Upper lobe of right lung (tissue), 1 donor: ENCODE measurements around the gene ANKRD62. TPM values are rescaled to one million over a fixed set of nuclear protein-coding genes. Genes with fewer than 3 reads are reported as not detected.
"Not testable (repeated sequence)": the region's sequence is repeated elsewhere in the genome, so short reads cannot be mapped to it uniquely, and the experiment has no call there.

Experiments
- ATAC-seq: fragments of 200-7000 bp; cut with Tn5 transposase; one replicate; pipeline ENCODE4 v1.9.1; 2020; ENCODE audit warnings: mild to moderate bottlenecking, moderate library complexity
- DNase-seq: peaks from one replicate; pipeline ENCODE4 v3.0.0-alpha.2; 2020
- H3K27ac ChIP-seq: fragments of 200-600 bp; one replicate; pipeline ENCODE4 v1.8.0; 2022
- H3K27me3 ChIP-seq: fragments of 200-600 bp; one replicate; pipeline ENCODE4 v1.8.0; 2022; ENCODE audit warnings: mild to moderate bottlenecking
- H3K36me3 ChIP-seq: fragments of 200-600 bp; one replicate; pipeline ENCODE4 v1.8.0; 2022
- H3K4me1 ChIP-seq: fragments of 200-600 bp; one replicate; pipeline ENCODE4 v1.8.0; 2022
- H3K4me3 ChIP-seq: fragments of 200-600 bp; one replicate; pipeline ENCODE4 v1.8.0; 2022; ENCODE audit warnings: mild to moderate bottlenecking
- H3K9me3 ChIP-seq: fragments of 200-600 bp; one replicate; pipeline ENCODE4 v1.8.0; 2022
- CTCF ChIP-seq: fragments of 200-600 bp; IDR thresholded peaks from one replicate; pipeline ENCODE4 v1.8.0; 2022; ENCODE audit warnings: antibody characterized with exemption
- intact Hi-C: fragments of 100-400 bp; cut with DNase I; formaldehyde crosslinking; loops from one replicate; pipeline ENCODE4 v1.11.0; 2022
- total RNA-seq: library from RNA; stranded (reverse); fragmentation: NEBNext Ultra II Directional; extraction: Animal tissue kit (Norgen Biotek cat#: 25700); gene quantifications from one replicate; pipeline ENCODE4 v1.2.1, GENCODE V29; 2021
- donor health status: DM: no; HTN: yes; CAD: no; lungs with severe emphysema.

Gene ANKRD62
- total RNA-seq, 1 donor from 2014 or later: 0.12 TPM

- H3K4me1 ChIP-seq: no peaks in the 10 kb centered on the region
- H3K36me3 ChIP-seq: no peaks in the 10 kb centered on the region
- ATAC-seq (no peak), DNase-seq (no peak)
- intact Hi-C loops: no loop called here
- no peak overlapping the region for H3K4me3 ChIP-seq
- H3K27ac ChIP-seq: no peak overlapping the region
- H3K27me3 ChIP-seq: no peaks in the 10 kb centered on the region
- no peak for TF ChIP-seq CTCF
- H3K9me3 ChIP-seq: no peaks in the 10 kb centered on the region
Observed at GRCh38 chr18:12113999-12114646, 20.5 kb downstream of the ANKRD62 start.

DNA sequence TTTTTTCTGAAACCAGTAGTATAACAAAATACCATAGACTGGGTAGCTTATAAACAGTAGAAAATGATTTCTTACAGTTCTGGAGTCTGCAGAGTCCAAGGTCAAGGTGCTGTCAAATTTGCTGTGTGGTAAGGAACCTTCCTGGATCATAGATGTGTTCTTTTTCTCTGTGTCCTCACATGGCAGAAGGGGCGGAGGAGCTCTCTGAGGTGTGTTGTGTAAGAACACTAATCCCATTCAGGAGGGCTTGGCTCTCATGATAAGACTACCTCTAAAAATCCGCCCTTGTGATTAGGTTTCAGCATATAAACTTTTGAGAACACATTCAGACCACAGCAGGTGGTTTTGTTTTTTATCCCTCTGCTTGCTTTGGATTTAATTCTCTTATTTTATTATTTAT is 25.7 kb downstream of the ANKRD62 start:
- Histone ChIP-seq H3K27me3 (no peaks in the 10 kb centered on the region), H3K9me3 (no peaks in the 10 kb centered on the region), H3K4me1 (no peaks in the 10 kb centered on the region), H3K36me3 (no peaks in the 10 kb centered on the region), H3K27ac (no peak overlapping the region), H3K4me3 (no peak overlapping the region)
- no peak for DNase-seq
- no peak for TF ChIP-seq CTCF
- no peak for ATAC-seq
- intact Hi-C loops: no loop called here

GRCh38 chr18:12121175-12122042 is 27.8 kb downstream of the ANKRD62 start:
- DNase-seq (no peak), ATAC-seq (no peak)
- no peak overlapping the region for H3K4me3 ChIP-seq
- H3K27ac ChIP-seq: no peak overlapping the region
- no peaks in the 10 kb centered on the region for H3K4me1 ChIP-seq
- TF ChIP-seq CTCF: peak; percentile 24
- peaks cover 7% of the 10 kb centered on the region for H3K27me3 ChIP-seq
- no peaks in the 10 kb centered on the region for H3K36me3 ChIP-seq
- H3K9me3 ChIP-seq: no peaks in the 10 kb centered on the region
- intact Hi-C loops: no loop called here

DNA sequence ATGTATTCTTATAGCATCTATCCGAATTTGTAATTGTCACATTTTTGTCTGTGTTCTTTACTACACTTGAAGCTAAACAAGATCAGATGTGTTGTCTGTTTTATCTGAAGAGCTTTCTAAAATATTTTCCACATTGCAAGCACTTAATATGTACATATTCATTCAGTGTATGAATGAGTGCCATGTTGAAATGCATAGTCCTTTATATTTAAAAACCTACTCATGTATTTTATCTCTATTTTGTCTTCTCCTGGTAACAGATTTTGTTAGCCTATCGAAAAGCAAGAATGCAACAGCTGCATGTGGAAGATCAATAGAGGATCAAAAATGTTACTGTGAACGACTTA is 28.4 kb downstream of the ANKRD62 start:
- H3K9me3 ChIP-seq, H3K4me3 ChIP-seq, H3K27me3 ChIP-seq, H3K36me3 ChIP-seq, DNase-seq, ATAC-seq, intact Hi-C loops, H3K27ac ChIP-seq, H3K4me1 ChIP-seq: not testable (repeated sequence)

GRCh38 chr18:12127647-12128046 is 34.0 kb downstream of the ANKRD62 start:
- H3K4me3 ChIP-seq, H3K36me3 ChIP-seq, H3K9me3 ChIP-seq, intact Hi-C loops, H3K4me1 ChIP-seq, H3K27ac ChIP-seq, DNase-seq, H3K27me3 ChIP-seq, ATAC-seq: not testable (repeated sequence)

- DNase-seq, H3K9me3 ChIP-seq, ATAC-seq, H3K27ac ChIP-seq, H3K27me3 ChIP-seq, intact Hi-C loops, H3K4me3 ChIP-seq, H3K4me1 ChIP-seq, H3K36me3 ChIP-seq: not testable (repeated sequence)
Observed at GRCh38 chr18:12138831-12139230, 45.2 kb downstream of the ANKRD62 start.

DNA sequence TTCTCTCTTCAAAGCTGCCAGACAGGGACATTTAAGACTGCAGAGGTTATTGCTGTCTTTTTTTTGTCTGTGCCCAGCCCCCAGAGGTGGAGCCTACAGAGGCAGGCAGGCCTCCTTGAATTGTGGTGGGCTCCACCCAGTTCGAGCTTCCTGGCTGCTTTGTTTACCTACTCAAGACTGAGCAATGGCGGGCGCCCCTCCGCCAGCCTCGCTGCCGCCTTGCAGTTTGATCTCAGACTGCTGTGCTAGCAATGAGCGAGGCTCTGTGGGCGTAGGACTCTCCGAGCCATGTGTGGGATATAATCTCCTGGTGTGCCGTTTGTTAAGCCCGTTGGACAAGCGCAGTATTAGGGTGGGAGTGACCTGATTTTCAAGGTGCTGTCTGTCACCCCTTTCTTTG is 47.2 kb downstream of the ANKRD62 start:
- H3K36me3 ChIP-seq, H3K9me3 ChIP-seq, ATAC-seq, H3K4me3 ChIP-seq, H3K27me3 ChIP-seq, DNase-seq, H3K4me1 ChIP-seq, H3K27ac ChIP-seq, intact Hi-C loops: not testable (repeated sequence)

DNA sequence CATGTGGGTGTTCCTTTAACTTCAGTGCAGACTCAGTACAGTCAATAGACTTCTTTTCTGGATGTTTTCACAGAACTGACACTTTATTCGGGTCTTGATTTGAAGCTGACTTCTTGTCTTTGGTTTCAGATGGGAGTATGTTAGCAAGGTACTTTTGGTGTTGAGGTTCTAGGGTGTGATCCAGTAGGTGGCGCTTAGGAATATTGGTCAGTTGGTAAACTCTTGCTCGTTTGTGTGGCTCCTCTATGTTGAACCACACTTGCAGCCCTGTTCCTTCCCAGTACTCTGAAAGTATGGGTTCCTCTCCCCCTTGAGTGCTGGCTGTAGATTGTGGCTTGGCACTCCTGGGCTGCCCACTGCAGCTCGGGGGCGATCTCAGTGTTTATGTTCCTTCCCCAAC is 48.1 kb downstream of the ANKRD62 start:
- H3K27ac ChIP-seq, H3K27me3 ChIP-seq, H3K36me3 ChIP-seq, H3K4me1 ChIP-seq, DNase-seq, H3K4me3 ChIP-seq, H3K9me3 ChIP-seq, ATAC-seq, intact Hi-C loops: not testable (repeated sequence)

GRCh38 chr18:12149431-12149830 is 55.8 kb downstream of the ANKRD62 start:
- H3K27me3 ChIP-seq, H3K4me1 ChIP-seq, ATAC-seq, DNase-seq, intact Hi-C loops, H3K36me3 ChIP-seq, H3K27ac ChIP-seq, H3K4me3 ChIP-seq, H3K9me3 ChIP-seq: not testable (repeated sequence)
